ENCODE data around the gene CAMKV.

- TF ChIP-seq, protein P1, sequence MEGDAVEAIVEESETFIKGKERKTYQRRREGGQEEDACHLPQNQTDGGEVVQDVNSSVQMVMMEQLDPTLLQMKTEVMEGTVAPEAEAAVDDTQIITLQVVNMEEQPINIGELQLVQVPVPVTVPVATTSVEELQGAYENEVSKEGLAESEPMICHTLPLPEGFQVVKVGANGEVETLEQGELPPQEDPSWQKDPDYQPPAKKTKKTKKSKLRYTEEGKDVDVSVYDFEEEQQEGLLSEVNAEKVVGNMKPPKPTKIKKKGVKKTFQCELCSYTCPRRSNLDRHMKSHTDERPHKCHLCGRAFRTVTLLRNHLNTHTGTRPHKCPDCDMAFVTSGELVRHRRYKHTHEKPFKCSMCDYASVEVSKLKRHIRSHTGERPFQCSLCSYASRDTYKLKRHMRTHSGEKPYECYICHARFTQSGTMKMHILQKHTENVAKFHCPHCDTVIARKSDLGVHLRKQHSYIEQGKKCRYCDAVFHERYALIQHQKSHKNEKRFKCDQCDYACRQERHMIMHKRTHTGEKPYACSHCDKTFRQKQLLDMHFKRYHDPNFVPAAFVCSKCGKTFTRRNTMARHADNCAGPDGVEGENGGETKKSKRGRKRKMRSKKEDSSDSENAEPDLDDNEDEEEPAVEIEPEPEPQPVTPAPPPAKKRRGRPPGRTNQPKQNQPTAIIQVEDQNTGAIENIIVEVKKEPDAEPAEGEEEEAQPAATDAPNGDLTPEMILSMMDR (IDR thresholded peaks at IDR 0.05; ENCODE audit: low read length) = no peak
- no peak for TF ChIP-seq EZH2 (IDR thresholded peaks at IDR 0.05; ENCODE audit: borderline replicate concordance, low read length)
These were observed 24.0 kb downstream of the CAMKV start for GRCh38 chr3:49845694-49846093.

All from OCI-LY1 (cell line).